Neuronal stem cell (in vitro differentiated cells): ENCODE measurements around the gene PRDM15.

ENCODE experiments used
- DNase-seq: peaks from one replicate; pipeline ENCODE4 v3.0.0-alpha.2; 2013; ENCODE audit warnings: low spot score
- H2AFZ ChIP-seq: one replicate; pipeline ENCODE4 v1.6.1; 2013; ENCODE audit warnings: mild to moderate bottlenecking, low read length, inconsistent platforms
- H2AK5ac ChIP-seq: 2 replicates; pipeline ENCODE4 v1.6.1; 2013; ENCODE audit warnings: low read depth, mild to moderate bottlenecking, inconsistent platforms, low read length, moderate library complexity, mixed read lengths
- H2BK120ac ChIP-seq: 2 replicates; pipeline ENCODE4 v1.6.1; 2013; ENCODE audit warnings: low read depth, mild to moderate bottlenecking, inconsistent platforms, low read length, moderate library complexity, mixed read lengths
- H2BK12ac ChIP-seq: one replicate; pipeline ENCODE4 v1.6.1; 2013; ENCODE audit warnings: low read length, inconsistent platforms
- H2BK15ac ChIP-seq: 2 replicates; pipeline ENCODE4 v1.6.1; 2013; ENCODE audit warnings: mild to moderate bottlenecking, low read length, inconsistent platforms, mixed read lengths
- H2BK5ac ChIP-seq: one replicate; pipeline ENCODE4 v1.6.1; 2013; ENCODE audit warnings: inconsistent platforms, mild to moderate bottlenecking, low read length, moderate library complexity
- H3K14ac ChIP-seq: one replicate; pipeline ENCODE4 v1.6.1; 2013; ENCODE audit warnings: low read length, inconsistent platforms
- H3K18ac ChIP-seq: 2 replicates; pipeline ENCODE4 v1.6.1; 2013; ENCODE audit warnings: low read length, inconsistent platforms
- H3K23ac ChIP-seq: 2 replicates; pipeline ENCODE4 v1.6.1; 2013; ENCODE audit warnings: low read depth, mild to moderate bottlenecking, mixed read lengths, low read length, inconsistent platforms; ENCODE audit not compliant: poor library complexity
- H3K27ac ChIP-seq: replicated peaks from 3 replicates; pipeline ENCODE4 v1.5.1; 2013; ENCODE audit warnings: low read length, inconsistent platforms
- H3K27me3 ChIP-seq, 3 experiments: 2 replicates each; pipeline ENCODE4 v1.6.1; 2013; ENCODE audit warnings: low read length in 3 of 3, mild to moderate bottlenecking in 2 of 3, inconsistent platforms in 1 of 3, low read depth in 1 of 3, mixed read lengths in 1 of 3, moderate library complexity in 1 of 3; ENCODE audit not compliant: control insufficient read depth in 3 of 3, insufficient read depth in 3 of 3
- H3K36me3 ChIP-seq, 2 donors: replicated peaks in 1 of 2; 2 replicates each; pipeline ENCODE4 v1.6.1; 2013; ENCODE audit warnings: low read length in 2 of 2; ENCODE audit not compliant: control insufficient read depth in 2 of 2, insufficient read depth in 2 of 2
- H3K4ac ChIP-seq: 2 replicates; pipeline ENCODE4 v1.6.1; 2013; ENCODE audit warnings: inconsistent platforms, mild to moderate bottlenecking, low read length, moderate library complexity
- H3K4me1 ChIP-seq, 2 donors: 1 replicate in 1 of 2; 2 replicates in 1 of 2; pipeline ENCODE4 v1.6.1; 2013; ENCODE audit warnings: low read length in 2 of 2, low read depth in 1 of 2; ENCODE audit not compliant: control insufficient read depth in 2 of 2, insufficient read depth in 1 of 2
- H3K4me2 ChIP-seq: one replicate; pipeline ENCODE4 v1.6.1; 2013; ENCODE audit warnings: mild to moderate bottlenecking, low read length, inconsistent platforms; ENCODE audit not compliant: insufficient read depth, poor library complexity, severe bottlenecking
- H3K4me3 ChIP-seq, 2 donors: 2 replicates each; pipeline ENCODE4 v1.5.1; 2013; ENCODE audit warnings: low read length in 2 of 2, mild to moderate bottlenecking in 2 of 2, inconsistent platforms in 1 of 2, moderate library complexity in 1 of 2
- H3K79me1 ChIP-seq: one replicate; pipeline ENCODE4 v1.6.1; 2013; ENCODE audit warnings: low read depth, mild to moderate bottlenecking, inconsistent platforms, low read length, moderate library complexity
- H3K9ac ChIP-seq: one replicate; pipeline ENCODE4 v1.6.1; 2013; ENCODE audit warnings: mild to moderate bottlenecking, low read depth, low read length, inconsistent platforms; ENCODE audit not compliant: poor library complexity
- H3K9me3 ChIP-seq, 2 donors: replicated peaks in 1 of 2; 2 replicates each; pipeline versions ENCODE3 to v1.6.1; 2013; ENCODE audit warnings: low read length in 2 of 2, mild to moderate bottlenecking in 2 of 2, inconsistent platforms in 1 of 2, low read depth in 1 of 2, mixed read lengths in 1 of 2, moderate library complexity in 1 of 2; ENCODE audit not compliant: control insufficient read depth in 2 of 2, insufficient read depth in 1 of 2
- H4K8ac ChIP-seq: one replicate; pipeline ENCODE4 v1.6.1; 2013; ENCODE audit warnings: low read depth, mild to moderate bottlenecking, inconsistent platforms, low read length, moderate library complexity
- H4K91ac ChIP-seq: one replicate; pipeline ENCODE4 v1.6.1; 2013; ENCODE audit warnings: low read length, low read depth, mild to moderate bottlenecking, inconsistent platforms; ENCODE audit not compliant: poor library complexity
- WGBS, 2 donors: extraction: QIAGEN DNeasy Blood & Tissue Kit; methylation state at CpG; one replicate each; pipeline ENCODE4 v1.1.7; 2013; ENCODE audit warnings: missing lambda C conversion rate in 2 of 2, mixed read lengths in 1 of 2; ENCODE audit not compliant: insufficient read length in 2 of 2, insufficient replicate concordance in 1 of 2; ENCODE audit errors: extremely low coverage in 2 of 2; 5-methylcytosine and 5-hydroxymethylcytosine counted together

The PRDM15 gene

DNA sequence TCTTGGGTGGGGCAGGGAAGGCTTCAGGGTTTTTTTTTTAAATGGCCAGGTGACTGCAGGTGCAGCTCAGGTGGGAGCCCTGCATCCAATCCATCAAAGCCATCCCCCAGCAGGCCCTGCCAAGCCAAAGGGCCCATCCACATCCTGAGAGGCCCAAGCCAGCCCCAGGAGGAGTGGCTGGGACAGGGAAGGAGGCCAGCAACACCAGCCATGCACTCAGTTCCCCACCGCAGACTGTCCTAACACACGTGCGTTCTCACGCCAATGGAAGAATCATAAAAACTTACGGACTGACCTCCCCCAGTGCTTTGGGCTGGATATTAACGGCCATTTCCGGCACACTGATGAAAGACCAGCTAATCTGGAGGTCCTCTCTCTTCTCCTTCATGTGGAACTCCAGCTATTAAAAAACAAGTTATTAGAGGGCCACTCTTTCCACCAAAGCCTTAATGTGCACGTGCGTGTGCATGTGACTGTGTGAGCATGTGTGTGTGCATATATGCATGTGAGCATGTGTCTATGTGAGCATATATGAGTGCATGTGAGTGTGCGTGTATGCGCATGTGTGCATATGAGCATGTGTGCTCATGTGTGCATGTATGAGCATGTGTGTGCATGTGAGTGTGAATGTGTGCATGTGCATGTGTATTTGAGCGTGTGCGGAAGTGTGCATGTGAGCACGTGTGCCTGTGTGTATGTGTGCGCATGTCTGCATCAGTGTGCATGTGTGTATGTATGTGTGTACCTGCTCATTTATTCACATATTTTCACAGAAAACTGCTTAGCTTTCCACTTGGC is 39.6 kb upstream of the PRDM15 start:
- no peak overlapping the region for H2AFZ ChIP-seq
- no CpG with 5 or more reads among the region's 15 CpGs for WGBS, 2 donors
- no peak overlapping the region for H3K4ac ChIP-seq
- no peaks in the 10 kb centered on the region for H3K79me1 ChIP-seq
- no peak overlapping the region for H4K8ac ChIP-seq
- no peak overlapping the region for H3K23ac ChIP-seq
- no peak overlapping the region for H3K9ac ChIP-seq
- H2BK120ac ChIP-seq, result no peak overlapping the region
- H3K36me3 ChIP-seq, result peaks cover 3 to 24% of the 10 kb centered on the region in 2 donors
- H2BK15ac ChIP-seq, result no peak overlapping the region
- H4K91ac ChIP-seq, result no peak overlapping the region
- H3K4me2 ChIP-seq, result no peak overlapping the region
- H2AK5ac ChIP-seq, result no peak overlapping the region
- H3K27me3 ChIP-seq, result no peaks in the 10 kb centered on the region
- DNase-seq, result no peak
- H3K4me1 ChIP-seq, result no peaks in the 10 kb centered on the region
- no peak overlapping the region for H3K14ac ChIP-seq
- no peaks in the 10 kb centered on the region for H3K9me3 ChIP-seq
- no peak overlapping the region for H3K18ac ChIP-seq
- H3K27ac ChIP-seq, result no peak overlapping the region
- no peak overlapping the region for H2BK5ac ChIP-seq
- peak overlapping the region in 1 of 2 donors; percentile 31 for H3K4me3 ChIP-seq
- H2BK12ac ChIP-seq, result no peak overlapping the region

DNA sequence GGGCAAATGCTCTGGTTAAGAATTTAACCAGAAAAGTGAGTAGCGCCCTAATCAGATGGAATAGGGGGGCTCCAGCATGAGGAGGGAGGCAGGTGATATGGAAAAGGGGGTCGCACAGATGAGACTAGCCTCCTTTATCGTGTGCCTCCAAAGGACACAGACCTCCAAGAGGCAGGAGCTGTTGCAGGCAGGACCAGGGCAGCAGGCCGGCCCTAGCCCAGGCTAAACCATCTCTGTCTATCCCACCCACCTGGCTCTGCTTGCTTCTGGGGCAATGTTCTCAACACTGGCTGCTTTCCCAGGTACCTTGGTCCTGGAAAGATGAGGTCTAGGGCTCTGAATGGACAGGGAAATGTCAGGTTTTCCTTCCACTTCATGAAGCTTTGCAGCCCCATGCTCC is 38.4 kb upstream of the PRDM15 start:
- Histone ChIP-seq H2BK5ac (no peak overlapping the region), H3K36me3 (peaks cover 6 to 32% of the 10 kb centered on the region in 2 donors), H2BK120ac (no peak overlapping the region), H3K9me3 (no peaks in the 10 kb centered on the region), H2BK12ac (no peak overlapping the region), H3K27me3 (no peaks in the 10 kb centered on the region), H3K9ac (no peak overlapping the region), H4K8ac (no peak overlapping the region), H3K23ac (no peak overlapping the region), H3K4me2 (no peak overlapping the region), H3K27ac (no peak overlapping the region), H2AK5ac (no peak overlapping the region), H3K4me3 (no peak overlapping the region), H3K4ac (no peak overlapping the region), H2BK15ac (no peak overlapping the region), H3K79me1 (no peaks in the 10 kb centered on the region), H3K14ac (no peak overlapping the region), H4K91ac (no peak overlapping the region), H2AFZ (no peak overlapping the region), H3K4me1 (no peaks in the 10 kb centered on the region), H3K18ac (no peak overlapping the region)
- DNase-seq, result no peak
- no CpG with 5 or more reads among the region's 4 CpGs for WGBS, 2 donors

DNA sequence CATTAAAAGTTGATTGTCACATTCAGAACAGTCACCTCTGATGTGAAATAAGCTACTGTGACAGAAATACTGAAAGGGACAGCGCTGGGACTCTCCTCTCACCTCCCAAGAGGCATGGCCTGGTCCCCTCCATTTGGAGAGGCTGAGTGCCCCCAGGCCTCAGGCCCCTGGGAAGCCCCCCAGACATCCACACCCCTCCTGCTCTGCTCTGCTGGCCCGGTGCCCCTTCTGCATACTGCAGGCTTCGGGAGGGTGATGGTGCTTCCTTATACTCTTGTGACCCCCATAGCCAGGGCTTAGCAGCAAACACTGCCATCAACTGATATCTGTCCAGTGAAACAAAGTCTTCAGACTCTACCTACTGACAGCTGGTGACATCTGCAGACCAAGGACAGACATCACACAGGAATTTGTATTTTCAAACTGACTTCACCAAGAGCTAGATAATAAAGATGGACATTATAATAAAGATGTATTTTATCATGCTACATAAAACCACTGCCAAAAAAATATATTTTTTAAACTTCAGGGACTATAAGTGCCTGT is 37.8 kb upstream of the PRDM15 start:
- no peaks in the 10 kb centered on the region for H3K79me1 ChIP-seq
- no peaks in the 10 kb centered on the region for H3K4me1 ChIP-seq
- H3K27me3 ChIP-seq, result no peaks in the 10 kb centered on the region
- H2BK15ac ChIP-seq, result no peak overlapping the region
- no peak overlapping the region for H3K23ac ChIP-seq
- no peak overlapping the region for H4K8ac ChIP-seq
- H3K14ac ChIP-seq, result no peak overlapping the region
- H3K4me3 ChIP-seq, result no peak overlapping the region
- H2BK120ac ChIP-seq, result no peak overlapping the region
- H2BK12ac ChIP-seq, result no peak overlapping the region
- no peak overlapping the region for H2AFZ ChIP-seq
- H3K18ac ChIP-seq, result no peak overlapping the region
- no peak overlapping the region for H2BK5ac ChIP-seq
- no peak overlapping the region for H3K9ac ChIP-seq
- no peak overlapping the region for H3K4me2 ChIP-seq
- DNase-seq, result no peak
- no peak overlapping the region for H3K4ac ChIP-seq
- no peak overlapping the region for H3K27ac ChIP-seq
- H4K91ac ChIP-seq, result no peak overlapping the region
- no CpG with 5 or more reads among the region's 3 CpGs for whole genome bisulfite sequencing, 2 donors
- no peaks in the 10 kb centered on the region for H3K9me3 ChIP-seq
- H2AK5ac ChIP-seq, result no peak overlapping the region
- H3K36me3 ChIP-seq, result peaks cover 6 to 35% of the 10 kb centered on the region in 2 donors

DNA sequence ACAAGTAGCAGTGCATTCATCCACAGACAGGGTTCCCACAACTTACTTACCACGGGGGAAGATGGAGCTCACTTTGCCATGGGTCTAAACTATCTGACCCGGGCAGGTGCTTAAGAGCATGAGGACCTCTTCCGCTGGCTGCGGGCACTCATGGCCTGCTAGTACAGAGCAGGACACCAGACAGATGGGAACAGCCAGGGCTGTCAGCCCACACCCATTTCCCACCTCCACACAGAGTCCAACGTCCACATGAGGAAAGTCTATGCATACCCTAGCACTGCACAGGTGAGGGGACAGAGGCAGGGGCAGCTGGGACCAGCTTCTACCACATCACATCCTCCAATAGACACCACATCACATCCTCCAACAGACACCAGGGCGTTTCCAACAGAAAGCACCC is 35.8 kb upstream of the PRDM15 start:
- peaks cover 6 to 50% of the 10 kb centered on the region in 2 donors for H3K36me3 ChIP-seq
- H3K27ac ChIP-seq, result no peak overlapping the region
- no peaks in the 10 kb centered on the region for H3K4me1 ChIP-seq
- H2BK5ac ChIP-seq, result no peak overlapping the region
- no peak overlapping the region for H3K14ac ChIP-seq
- H3K4ac ChIP-seq, result no peak overlapping the region
- H3K23ac ChIP-seq, result no peak overlapping the region
- no peak overlapping the region for H2BK12ac ChIP-seq
- H3K27me3 ChIP-seq, result no peaks in the 10 kb centered on the region
- H3K9ac ChIP-seq, result no peak overlapping the region
- no peak for DNase-seq
- H4K91ac ChIP-seq, result no peak overlapping the region
- H2AFZ ChIP-seq, result no peak overlapping the region
- no peak overlapping the region for H3K4me3 ChIP-seq
- no CpG with 5 or more reads among the region's 6 CpGs for WGBS, 2 donors
- no peak overlapping the region for H2BK15ac ChIP-seq
- H4K8ac ChIP-seq, result no peak overlapping the region
- H3K9me3 ChIP-seq, result no peaks in the 10 kb centered on the region
- no peak overlapping the region for H3K18ac ChIP-seq
- no peak overlapping the region for H2BK120ac ChIP-seq
- no peak overlapping the region for H2AK5ac ChIP-seq
- no peak overlapping the region for H3K4me2 ChIP-seq
- H3K79me1 ChIP-seq, result no peaks in the 10 kb centered on the region
